Peyer's patch (tissue), 4 donors: ENCODE results near the gene POLR1A.

Experiments
- CTCF ChIP-seq, 6 experiments: fragments of 450-650 bp in 4 of 6; fragments of 200-600 bp in 2 of 6; sonication (generic) in 1 of 6; IDR thresholded peaks; one replicate each; pipeline ENCODE4 v1.5.1; 2017 to 2019; ENCODE audit warnings: antibody characterized with exemption in 6 of 6, mild to moderate bottlenecking in 3 of 6, moderate library complexity in 1 of 6
- POLR2A ChIP-seq, 2 donors: fragments of 450-650 bp; IDR thresholded peaks; one replicate each; pipeline ENCODE4 v1.5.1; 2017; ENCODE audit warnings: antibody characterized with exemption in 2 of 2, mild to moderate bottlenecking in 2 of 2, moderate library complexity in 2 of 2

GRCh38 chr2:85988914-85989270, 116.8 kb downstream of the POLR1A start:
- no peak for TF ChIP-seq POLR2A (IDR thresholded peaks at IDR 0.05)
- no peak for TF ChIP-seq CTCF (IDR thresholded peaks at IDR 0.05)
